CD4-positive, alpha-beta T cell treated with Interleukin-12 subunit alpha and Interleukin-12 subunit beta, for 1 hour (primary cell): Measurements from ENCODE around the gene FAXDC2.
"Not testable (repeated sequence)": the region's sequence is repeated elsewhere in the genome, so short reads cannot be mapped to it uniquely, and the experiment has no call there.

Source experiments
- DNase-seq: peaks from one replicate; pipeline ENCODE4 v3.0.0-alpha.2; 2020

Gene FAXDC2

DNA sequence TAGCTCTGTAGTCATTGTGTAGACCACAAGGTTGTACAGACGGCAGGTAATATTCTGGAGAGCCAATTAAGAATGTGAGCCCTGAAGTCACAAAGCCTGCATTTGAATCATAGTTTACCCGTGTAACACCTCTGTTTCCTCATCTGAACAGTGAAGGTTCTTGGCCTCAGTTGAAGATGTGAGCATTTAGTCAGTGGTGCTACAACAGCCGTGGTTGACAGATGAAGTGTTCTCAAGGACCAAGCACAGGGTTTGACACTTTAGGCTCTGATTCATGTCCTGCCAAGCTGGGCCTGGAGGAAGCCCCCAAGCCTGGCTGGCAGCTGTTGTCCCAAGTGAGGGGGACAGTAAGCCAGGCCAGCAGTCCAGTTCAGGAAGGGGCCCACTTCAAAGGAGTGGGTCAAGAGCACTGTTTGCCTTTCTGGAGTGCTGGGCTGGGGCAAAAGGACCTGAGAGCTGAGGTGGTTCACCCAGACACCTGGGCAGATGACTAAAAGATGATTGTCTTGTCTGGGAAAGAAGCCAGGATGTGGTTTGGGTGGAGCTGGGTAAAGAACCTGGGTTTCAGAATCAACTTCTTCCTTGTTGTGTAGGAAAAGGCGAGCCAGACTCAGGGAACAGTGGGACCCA lies 20.7 kb downstream of the FAXDC2 start:
- peak; percentile 41 for DNase-seq

DNA sequence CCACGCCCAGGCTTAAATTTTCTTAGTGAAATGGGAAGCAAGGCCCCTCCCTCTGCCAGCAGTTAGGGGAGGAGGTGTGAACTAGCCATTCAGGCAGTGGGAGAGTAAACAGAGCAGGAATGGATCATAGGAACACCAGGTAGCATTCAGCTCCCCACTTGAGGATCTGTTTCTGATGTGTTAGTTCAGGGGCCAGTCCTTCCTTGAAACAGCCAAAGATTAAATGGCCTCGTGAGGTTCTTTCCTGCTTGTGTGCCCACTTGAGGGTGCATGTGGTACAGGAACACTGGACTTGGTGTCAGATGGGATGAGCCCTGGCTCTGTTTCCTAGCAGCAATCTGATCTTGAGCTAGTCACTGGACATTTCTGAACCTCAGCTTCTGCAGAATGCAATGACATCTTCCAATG lies 21.2 kb downstream of the FAXDC2 start:
- no peak for DNase-seq

DNA sequence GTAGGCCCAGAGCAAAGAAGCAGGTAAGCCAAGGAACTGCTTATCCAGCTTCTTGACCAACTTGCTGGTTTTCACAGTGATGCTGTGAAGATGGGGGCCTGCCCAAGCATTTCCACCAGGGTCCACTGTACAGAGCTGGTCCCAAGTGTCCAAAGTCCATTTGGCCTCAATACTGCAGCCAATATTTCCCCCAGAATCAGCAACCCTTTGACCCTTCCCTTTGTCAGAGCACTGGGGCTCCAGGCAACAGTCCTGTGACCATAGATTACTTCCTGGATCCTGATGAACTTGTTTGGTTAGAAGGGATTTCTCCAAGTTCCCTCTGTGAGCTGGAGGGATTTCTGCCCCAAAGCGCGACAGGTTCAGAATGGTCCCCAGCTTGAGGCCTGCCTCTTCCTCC lies 26.3 kb downstream of the FAXDC2 start:
- DNase-seq, result no peak

DNA sequence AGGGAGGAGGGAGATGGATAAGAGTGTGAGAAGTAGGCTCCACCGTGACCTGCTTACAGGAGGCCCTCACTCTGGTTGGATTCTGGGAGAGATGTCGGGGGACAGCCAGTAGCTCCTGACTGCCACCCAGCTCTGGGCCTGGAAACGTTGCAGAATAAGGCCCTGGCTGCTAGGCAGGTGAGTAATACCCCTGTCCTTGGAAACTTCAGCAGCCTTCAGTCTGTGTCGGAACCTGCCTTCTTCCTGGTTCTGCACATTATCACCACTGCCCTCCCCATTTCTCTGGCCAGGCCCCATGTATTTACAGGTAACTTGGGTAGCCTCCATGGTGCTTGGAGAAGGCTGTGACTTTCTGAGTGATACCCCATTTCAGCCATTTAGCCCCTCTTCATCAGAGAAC lies 26.8 kb downstream of the FAXDC2 start:
- no peak for DNase-seq

GRCh38 chr5:154822896-154823295 lies 27.5 kb downstream of the FAXDC2 start:
- DNase-seq, result not testable (repeated sequence)

DNA sequence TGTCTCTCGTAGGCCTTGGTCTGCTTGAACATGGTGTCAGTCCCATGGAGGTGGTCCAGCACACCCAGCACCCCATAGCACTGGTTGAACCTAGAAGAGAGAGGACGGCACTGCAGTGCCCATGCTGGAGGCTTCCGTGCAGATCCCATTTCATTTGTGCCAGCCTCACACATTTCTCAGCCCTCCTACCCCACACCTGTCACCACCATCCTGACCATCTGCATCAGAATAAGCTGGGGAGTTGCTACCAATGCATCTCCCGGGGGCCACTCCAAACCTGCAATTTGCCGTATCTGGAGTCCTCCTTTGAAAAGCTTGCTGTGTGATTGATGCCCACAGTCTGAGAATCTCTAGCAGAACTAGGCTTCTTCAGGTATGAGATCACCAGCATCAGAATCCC lies 30.0 kb downstream of the FAXDC2 start:
- DNase-seq, result no peak

- no peak for DNase-seq
These were observed 30.9 kb downstream of the FAXDC2 start for GRCh38 chr5:154819546-154819945.

GRCh38 chr5:154818471-154819116 lies 31.8 kb downstream of the FAXDC2 start:
- no peak for DNase-seq

DNA sequence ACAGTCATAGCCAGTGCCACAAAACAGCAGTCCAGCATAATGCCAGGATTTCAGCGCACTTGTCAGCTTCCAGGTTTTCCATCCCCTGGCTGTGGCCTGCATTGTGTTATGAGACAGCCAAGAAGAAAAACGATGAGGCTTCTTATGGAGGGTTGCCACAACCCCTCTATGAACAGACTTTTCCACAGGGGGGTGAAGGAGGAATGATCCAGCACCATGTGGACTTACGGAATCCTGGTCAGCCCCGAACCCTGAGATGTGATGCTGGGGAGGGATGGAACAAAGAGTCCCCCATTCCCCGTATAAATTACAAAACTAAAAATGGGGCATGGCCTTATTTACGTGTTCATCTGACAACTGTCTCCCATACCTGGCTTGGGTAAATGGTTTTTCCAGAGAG lies 32.6 kb downstream of the FAXDC2 start:
- no peak for DNase-seq

DNA sequence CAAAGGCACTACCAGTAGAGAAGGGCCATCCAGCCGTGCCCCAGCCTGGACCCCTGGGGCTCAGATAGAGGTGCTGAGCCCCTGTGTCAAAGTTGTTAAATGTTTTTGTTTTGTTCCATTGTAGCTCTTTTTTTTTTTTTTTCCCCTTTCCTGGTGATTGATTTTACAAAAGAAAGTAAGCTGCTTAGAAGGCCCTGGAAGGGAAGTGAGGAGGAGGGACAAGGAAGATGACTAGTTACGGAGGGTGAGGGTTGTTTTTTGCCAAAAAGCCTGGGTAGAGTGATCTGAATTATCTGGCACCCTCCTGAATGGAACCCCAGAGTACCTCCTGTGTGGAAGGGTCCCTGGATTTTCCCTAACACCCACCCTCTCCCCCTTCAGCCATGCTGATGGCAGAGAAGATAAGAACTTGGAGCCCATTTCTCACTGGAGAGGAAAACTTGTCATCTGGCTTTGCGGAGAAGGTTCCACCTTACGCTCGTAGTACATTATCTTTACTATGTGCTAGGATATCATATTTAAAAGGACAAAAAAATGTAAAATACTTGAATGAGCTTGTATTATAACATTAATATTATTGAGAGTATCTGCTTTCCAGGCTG lies 33.4 kb downstream of the FAXDC2 start:
- DNase-seq, result no peak

- no peak for DNase-seq
These were observed 34.6 kb downstream of the FAXDC2 start for GRCh38 chr5:154815684-154816247.

DNA sequence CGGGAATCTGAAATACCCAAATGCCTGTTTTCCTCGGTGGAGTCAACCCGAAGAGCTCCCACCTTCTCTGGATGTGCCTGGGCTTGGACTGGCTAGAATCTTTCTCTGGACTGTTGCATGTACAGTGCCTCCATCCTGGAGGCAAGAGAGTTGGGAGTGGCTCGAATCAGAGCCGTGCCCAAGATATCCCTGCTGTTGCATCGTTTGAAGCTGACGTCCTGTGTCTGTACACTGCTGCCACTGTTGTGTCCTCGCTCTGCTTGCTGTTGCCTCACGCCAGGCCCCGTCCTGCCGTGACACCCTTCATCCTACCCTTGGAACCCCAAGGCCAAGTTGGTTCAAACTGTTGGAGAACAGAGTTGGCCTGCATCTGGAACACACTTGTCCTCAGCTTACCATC lies 35.4 kb downstream of the FAXDC2 start:
- no peak for DNase-seq

- DNase-seq, result peak; percentile 51
These were observed 36.7 kb downstream of the FAXDC2 start for GRCh38 chr5:154813736-154814135.

DNA sequence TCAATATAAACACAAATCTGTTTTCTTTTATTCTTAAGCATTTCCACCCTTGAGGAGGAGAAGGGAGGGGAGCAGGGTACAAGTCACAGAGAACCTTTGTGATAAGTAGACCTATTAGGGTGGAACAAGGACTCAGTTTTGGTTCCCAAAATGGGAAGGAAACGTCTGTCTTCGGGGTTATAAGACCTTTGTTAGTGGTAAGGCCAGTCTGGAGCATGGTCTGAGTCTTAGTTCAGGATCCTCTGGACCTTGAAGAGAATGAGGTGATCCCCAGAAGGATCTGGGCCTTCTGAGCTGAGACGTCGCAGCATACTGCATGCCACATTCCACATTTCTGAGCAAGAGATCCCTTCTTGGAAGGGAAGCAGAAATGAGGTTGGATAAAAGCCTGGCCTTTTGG lies 37.2 kb downstream of the FAXDC2 start:
- no peak for DNase-seq

- DNase-seq, result peak; percentile 72
These were observed 38.5 kb downstream of the FAXDC2 start for GRCh38 chr5:154811653-154812465.

- DNase-seq, result no peak
These were observed 39.2 kb downstream of the FAXDC2 start for GRCh38 chr5:154811239-154811638.

DNA sequence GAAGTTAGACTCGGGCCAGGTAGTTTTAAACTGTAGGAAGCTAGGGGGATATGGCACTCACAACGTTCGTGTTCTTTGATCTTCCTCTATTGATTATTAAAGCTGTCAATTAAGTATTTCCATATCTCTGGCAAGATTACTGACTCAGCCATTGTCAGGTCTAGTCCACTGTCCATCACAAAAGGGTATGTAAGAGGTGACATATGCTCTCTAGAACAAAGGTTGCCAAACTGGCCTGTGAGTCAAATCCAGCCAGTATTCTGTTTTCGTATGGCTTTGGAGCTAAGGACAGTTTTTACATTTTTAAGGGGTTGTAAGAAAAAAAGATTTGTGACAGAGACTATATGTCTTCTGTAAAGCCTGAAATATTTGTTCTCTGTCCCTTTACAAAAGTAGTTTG lies 44.2 kb downstream of the FAXDC2 start:
- DNase-seq, result no peak

- DNase-seq, result no peak
These were observed 48.4 kb downstream of the FAXDC2 start for GRCh38 chr5:154802050-154802449.

- DNase-seq, result no peak
These were observed 49.3 kb downstream of the FAXDC2 start for GRCh38 chr5:154801083-154801482.

- DNase-seq, result no peak
These were observed 49.8 kb downstream of the FAXDC2 start for GRCh38 chr5:154800582-154800981.

GRCh38 chr5:154797762-154798161 lies 52.6 kb downstream of the FAXDC2 start:
- no peak for DNase-seq

DNA sequence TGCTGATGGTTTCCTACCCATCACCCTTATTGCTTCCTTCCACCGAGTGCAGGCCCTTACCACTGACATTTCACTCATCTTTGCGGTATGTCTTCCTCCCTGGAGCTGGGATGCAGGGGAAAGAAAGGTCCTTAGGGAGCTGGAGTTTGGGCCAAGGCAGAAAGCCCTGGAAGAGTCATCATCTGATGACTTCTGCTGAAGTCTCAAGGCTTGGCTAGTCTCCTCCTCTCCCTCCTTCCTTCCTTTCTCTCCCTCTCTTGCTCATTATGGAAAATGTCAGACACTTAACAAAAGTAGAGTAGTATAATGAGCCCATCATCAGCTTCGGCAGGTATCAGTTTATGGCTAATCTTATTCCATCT lies 55.2 kb downstream of the FAXDC2 start:
- no peak for DNase-seq

DNA sequence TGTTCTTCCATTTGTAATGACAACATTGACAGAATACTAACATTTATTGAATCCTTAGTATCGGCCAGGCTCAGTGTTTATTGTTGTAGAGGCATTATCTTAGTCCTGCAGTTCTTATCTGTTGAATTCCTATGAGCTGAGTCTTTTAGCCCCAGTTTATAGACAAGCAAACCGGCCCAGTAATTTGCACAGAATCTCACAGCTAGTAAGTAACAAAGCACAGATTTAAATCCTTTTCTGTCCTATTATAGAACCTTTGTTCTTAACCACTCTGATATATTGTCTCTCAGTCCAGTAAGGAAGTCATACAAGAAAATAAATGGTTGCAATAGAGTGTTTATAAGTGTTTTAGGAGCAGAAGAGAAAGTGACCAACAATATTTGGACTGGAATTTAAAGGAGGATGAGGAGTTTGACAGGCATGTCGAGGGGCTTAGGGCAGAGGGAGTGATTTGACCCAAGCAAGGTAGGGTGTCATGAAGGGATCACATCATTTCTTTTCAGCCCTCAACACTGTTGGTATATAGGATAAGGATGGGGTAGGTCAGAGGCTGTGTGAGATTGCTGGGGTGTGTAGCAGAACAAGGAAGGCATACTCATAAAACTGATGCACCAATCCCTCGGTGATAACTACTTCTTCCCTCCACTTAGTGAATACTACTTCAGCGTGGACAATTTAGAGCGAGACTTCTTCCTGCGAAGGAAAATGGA lies 55.7 kb downstream of the FAXDC2 start:
- no peak for DNase-seq
